Stomach smooth muscle (tissue), 2 donors: ENCODE data around the gene PCYT2.

Experiments used
- H3K27ac ChIP-seq: one replicate; pipeline ENCODE4 v1.7.0; 2013; ENCODE audit warnings: mild to moderate bottlenecking, low read length, inconsistent platforms
- H3K27me3 ChIP-seq, 2 donors: one replicate each; pipeline ENCODE4 v1.7.0; 2013; ENCODE audit warnings: low read length in 2 of 2; ENCODE audit not compliant: insufficient read depth in 2 of 2, control insufficient read depth in 1 of 2
- H3K36me3 ChIP-seq, 2 donors: one replicate each; pipeline ENCODE4 v1.7.0; 2013; ENCODE audit warnings: low read length in 2 of 2; ENCODE audit not compliant: control insufficient read depth in 2 of 2, insufficient read depth in 2 of 2
- H3K4me1 ChIP-seq: one replicate; pipeline ENCODE4 v1.7.0; 2013; ENCODE audit warnings: low read length; ENCODE audit not compliant: control insufficient read depth, insufficient read depth
- H3K4me3 ChIP-seq, 2 donors: one replicate each; pipeline ENCODE4 v1.7.0; 2013; ENCODE audit warnings: low read length in 2 of 2
- H3K9ac ChIP-seq, 2 donors: one replicate each; pipeline ENCODE4 v1.7.0; 2013; ENCODE audit warnings: low read length in 2 of 2, mild to moderate bottlenecking in 1 of 2
- H3K9me3 ChIP-seq, 2 donors: one replicate each; pipeline ENCODE4 v1.7.0; 2013; ENCODE audit warnings: low read length in 2 of 2; ENCODE audit not compliant: control insufficient read depth in 2 of 2
- donor health status: healthy.
- donor health status: Pancreatic carcinoma.

Gene PCYT2

DNA sequence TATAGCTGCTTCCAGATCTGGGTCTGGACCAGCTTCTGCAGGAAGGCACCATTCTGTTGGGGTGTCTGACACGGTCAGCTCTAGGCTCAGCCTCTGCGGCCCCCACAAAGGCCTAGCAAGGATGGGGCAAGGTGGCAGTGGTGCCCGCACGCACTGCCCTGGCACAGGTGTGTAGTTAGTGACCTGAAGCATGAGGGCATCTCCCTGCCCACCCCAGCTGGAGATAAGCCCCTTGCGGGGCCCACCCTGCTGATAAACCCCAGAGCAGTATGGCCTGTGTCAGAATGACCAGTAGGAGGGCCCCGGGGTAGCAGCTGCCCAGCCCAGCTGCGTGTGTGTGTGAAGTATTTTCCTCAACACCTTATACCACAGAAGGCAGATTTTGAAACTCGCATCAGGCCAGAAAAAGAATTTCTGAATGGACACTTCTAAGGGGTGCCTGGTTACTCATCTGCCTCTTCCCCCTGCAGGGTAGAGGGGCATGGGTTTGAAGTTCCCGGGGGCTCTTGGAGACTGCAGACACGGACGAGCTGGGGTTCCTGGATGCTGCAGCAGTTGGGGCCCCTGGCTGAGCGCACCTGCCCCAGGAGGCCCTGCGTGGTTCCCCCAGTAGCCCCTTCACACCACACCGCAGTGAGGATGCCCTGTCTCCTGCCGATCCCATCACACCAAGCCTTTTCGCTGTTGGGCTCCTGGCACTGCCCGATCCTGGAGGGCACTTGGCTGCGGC is 44.6 kb downstream of the PCYT2 start:
- no peak overlapping the region for H3K9ac ChIP-seq
- peaks cover 56% of the 10 kb centered on the region for H3K4me1 ChIP-seq

GRCh38 chr17:81865733-81866439 is 45.3 kb downstream of the PCYT2 start:
- H3K27ac ChIP-seq, result peak overlapping the region; percentile 81
- peaks cover 11 to 17% of the 10 kb centered on the region in 2 donors for H3K36me3 ChIP-seq
- no peak overlapping the region for H3K9ac ChIP-seq
- peaks cover 55% of the 10 kb centered on the region for H3K4me1 ChIP-seq
- no peaks in the 10 kb centered on the region for H3K9me3 ChIP-seq
- H3K27me3 ChIP-seq, result no peaks in the 10 kb centered on the region
- no peak overlapping the region for H3K4me3 ChIP-seq

More for the DNA sequence above, 44.6 kb downstream of the PCYT2 start:
- H3K4me3 ChIP-seq, result no peak overlapping the region
- no peaks in the 10 kb centered on the region for H3K9me3 ChIP-seq
- H3K27ac ChIP-seq, result peak overlapping the region; percentile 81
- H3K27me3 ChIP-seq, result no peaks in the 10 kb centered on the region
- peaks cover 11 to 17% of the 10 kb centered on the region in 2 donors for H3K36me3 ChIP-seq

GRCh38 chr17:81865358-81865732 is 45.9 kb downstream of the PCYT2 start:
- Histone ChIP-seq H3K27ac (no peak overlapping the region), H3K9ac (no peak overlapping the region), H3K36me3 (peaks cover 11 to 17% of the 10 kb centered on the region in 2 donors)

DNA sequence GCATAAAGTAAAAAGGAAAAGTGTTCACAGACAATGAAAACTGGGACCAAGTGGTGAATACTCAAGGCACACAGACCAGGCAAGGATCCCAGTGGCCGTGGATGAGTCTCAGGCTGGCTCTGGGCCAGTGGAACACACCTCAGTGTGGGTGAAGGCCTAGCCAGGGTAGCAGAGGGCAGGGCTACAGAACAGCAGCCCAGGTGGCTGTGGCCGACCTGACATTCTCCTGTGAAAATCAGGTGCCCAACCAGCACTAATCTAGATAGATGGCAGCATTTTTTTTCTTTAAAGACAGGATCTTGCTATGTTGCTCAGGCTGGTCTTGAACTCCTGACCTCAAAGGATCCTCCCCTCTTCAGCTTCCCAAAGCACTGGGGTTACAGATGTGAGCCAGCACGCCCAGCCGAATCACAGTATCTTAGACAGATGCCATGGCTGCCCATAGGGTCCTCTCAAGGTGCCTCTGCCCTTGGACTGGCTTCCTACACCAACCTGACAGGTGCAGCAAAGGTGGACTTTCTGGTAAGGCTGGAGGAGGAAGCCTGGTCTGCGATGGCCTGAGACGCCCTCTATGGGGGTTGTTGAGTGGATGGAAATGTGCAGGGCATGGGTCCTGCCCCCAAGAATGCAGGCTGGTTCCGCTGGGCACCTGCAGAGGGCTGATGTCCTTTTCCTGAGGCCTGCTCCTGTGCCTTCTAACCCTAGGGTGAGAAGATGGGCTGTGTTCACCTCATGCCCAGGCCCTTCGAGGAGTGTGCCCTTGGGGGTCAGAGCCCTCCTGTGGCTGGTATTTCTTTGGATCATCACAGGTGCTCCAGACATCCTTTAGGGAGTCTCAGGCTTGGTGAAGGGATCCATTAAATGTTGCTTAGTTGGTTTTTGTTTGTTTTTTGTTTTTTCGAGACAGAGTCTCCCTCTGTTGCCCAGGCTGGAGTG is 47.1 kb downstream of the PCYT2 start:
- Histone ChIP-seq H3K27me3 (no peaks in the 10 kb centered on the region), H3K27ac (no peak overlapping the region), H3K4me3 (no peak overlapping the region), H3K9ac (no peak overlapping the region), H3K9me3 (no peaks in the 10 kb centered on the region), H3K36me3 (peaks cover 11 to 17% of the 10 kb centered on the region in 2 donors), H3K4me1 (peaks cover 47% of the 10 kb centered on the region)

More at GRCh38 chr17:81865358-81865732, 45.9 kb downstream of the PCYT2 start:
- H3K4me3 ChIP-seq, result no peak overlapping the region
- H3K4me1 ChIP-seq, result peaks cover 52% of the 10 kb centered on the region
- no peaks in the 10 kb centered on the region for H3K9me3 ChIP-seq
- H3K27me3 ChIP-seq, result no peaks in the 10 kb centered on the region

GRCh38 chr17:81863123-81863675 is 48.0 kb downstream of the PCYT2 start:
- H3K36me3 ChIP-seq, result peaks cover 17 to 18% of the 10 kb centered on the region in 2 donors
- H3K27ac ChIP-seq, result no peak overlapping the region
- peaks cover 50% of the 10 kb centered on the region for H3K4me1 ChIP-seq

GRCh38 chr17:81860756-81861568 is 50.2 kb downstream of the PCYT2 start:
- peak overlapping the region; percentile 77 to 88 for H3K9ac ChIP-seq
- peak overlapping the region; percentile 82 for H3K27ac ChIP-seq
- H3K9me3 ChIP-seq, result no peaks in the 10 kb centered on the region
- no peaks in the 10 kb centered on the region for H3K27me3 ChIP-seq
- peaks cover 36% of the 10 kb centered on the region for H3K4me1 ChIP-seq
- H3K36me3 ChIP-seq, result peaks cover 14 to 25% of the 10 kb centered on the region in 2 donors
- H3K4me3 ChIP-seq, result peak overlapping the region; percentile 63 to 83

More at GRCh38 chr17:81863123-81863675, 48.0 kb downstream of the PCYT2 start:
- H3K27me3 ChIP-seq, result no peaks in the 10 kb centered on the region
- no peak overlapping the region for H3K9ac ChIP-seq
- H3K9me3 ChIP-seq, result no peaks in the 10 kb centered on the region
- H3K4me3 ChIP-seq, result no peak overlapping the region

DNA sequence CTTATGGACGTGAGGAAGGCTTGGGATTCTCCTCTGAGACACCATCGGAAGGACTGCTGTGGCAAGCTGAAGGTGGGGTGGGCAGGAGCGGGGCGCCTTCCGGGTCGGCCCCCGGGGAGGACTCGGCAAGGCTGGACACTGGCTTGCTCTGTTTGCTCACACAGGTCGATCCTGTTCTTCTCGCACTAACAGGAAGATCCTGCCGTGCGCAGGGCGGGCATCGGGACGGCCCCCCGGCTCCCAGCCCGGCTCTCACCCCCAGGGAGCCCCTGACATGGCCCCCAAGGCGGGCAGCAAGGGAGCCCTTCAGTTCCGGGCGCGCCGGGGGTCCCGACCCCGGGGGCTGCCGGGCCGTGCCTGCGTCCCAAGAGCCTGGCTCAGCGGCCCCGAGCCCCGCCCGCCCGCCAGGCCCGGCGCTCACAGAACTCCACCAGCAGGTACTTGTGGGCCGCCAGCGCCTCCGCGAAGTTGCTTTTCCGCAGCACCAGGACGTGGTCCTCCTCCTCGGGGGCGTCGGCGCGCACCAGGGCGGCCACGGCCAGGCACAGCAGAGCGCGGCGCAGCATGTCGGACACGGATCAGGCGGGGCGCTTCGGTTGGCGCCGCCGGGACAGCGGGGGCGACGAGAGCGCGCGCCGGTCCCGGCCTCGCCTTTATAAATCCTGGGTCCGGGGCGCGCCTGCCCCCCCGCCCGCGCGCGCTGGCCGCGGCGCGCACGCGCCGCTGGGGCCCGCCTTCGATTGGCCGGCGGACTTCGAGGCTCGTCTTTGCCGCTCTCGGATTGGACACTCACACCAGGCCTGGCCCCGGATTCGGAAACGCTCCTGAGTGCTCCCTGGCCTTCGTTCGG is 51.1 kb downstream of the PCYT2 start, which contains the start of gene P4HB:
Gene P4HB (minus strand): TSS at position 630 of the 850 bp plus-strand sequence. CDS start 64 bp downstream, at position 566.
- Histone ChIP-seq H3K4me3 (peak within 1 kb of the TSS; percentile 84 to 87), H3K9ac (peak within 1 kb of the TSS; percentile 79 to 93), H3K4me1 (peaks cover 36% of the 10 kb centered on the region), H3K27me3 (no peaks in the 10 kb centered on the region), H3K36me3 (peaks cover 18 to 25% of the 10 kb centered on the region in 2 donors), H3K9me3 (no peaks in the 10 kb centered on the region), H3K27ac (peak within 1 kb of the TSS; percentile 83)

DNA sequence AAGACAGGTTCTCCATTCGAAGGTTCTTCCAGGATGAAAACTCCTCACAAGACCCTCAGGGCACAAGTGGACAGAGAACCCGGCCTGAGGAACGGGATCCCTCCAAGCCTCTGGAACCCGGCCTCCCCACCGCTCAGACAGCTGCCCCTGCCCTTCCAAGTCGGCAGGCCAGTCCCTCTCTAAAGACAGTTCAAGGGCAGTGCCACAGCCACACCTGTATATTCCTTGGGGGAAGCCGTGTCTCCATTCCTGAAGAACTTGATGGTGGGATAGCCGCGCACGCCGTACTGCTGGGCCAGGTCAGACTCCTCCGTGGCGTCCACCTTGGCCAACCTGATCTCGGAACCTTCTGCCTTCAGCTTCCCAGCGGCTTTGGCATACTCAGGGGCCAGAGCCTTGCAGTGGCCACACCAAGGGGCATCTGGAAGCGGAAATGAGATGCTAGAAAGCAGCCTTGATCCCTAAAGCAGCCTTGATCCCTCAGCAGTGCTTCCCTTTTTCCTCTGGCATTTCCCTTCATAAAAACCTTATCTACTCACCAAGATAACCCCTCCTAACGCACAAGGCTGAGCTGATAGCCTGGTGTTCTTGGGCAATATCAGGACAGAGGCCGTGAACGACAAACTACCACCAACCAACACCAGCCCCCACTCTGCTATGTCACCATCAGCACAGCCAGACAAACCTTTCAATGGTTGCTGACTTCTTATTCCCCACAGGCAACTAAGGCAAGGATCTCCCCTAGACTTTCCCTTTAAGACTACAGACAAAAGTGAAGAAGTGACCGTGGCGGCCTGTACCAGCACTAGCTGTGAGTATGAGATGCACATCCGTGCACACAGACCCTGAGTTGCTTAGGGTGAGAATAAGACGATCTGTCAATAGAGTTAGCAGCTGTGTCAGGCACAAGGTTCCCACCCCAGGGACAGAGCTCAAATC is 52.0 kb downstream of the PCYT2 start:
- H3K27ac ChIP-seq, result peak overlapping the region; percentile 83
- H3K9me3 ChIP-seq, result no peaks in the 10 kb centered on the region
- H3K4me1 ChIP-seq, result peaks cover 39% of the 10 kb centered on the region
- H3K27me3 ChIP-seq, result no peaks in the 10 kb centered on the region
- peak overlapping the region; percentile 79 to 93 for H3K9ac ChIP-seq
- peaks cover 25 to 27% of the 10 kb centered on the region in 2 donors for H3K36me3 ChIP-seq
- H3K4me3 ChIP-seq, result peak overlapping the region; percentile 84 to 87
